ENCODE results near the gene GUCY2D. TPM values are rescaled to one million over a fixed set of nuclear protein-coding genes. Genes with fewer than 3 reads are reported as not detected.

Gene GUCY2D
- total RNA-seq, 4 donors from 2014 or later = not detected

- TF ChIP-seq CTCF (IDR thresholded peaks at IDR 0.05; ENCODE audit: low read depth) = no peak
These were observed 33.0 kb upstream of the GUCY2D start for GRCh38 chr17:7969433-7969832.

GRCh38 chr17:7971651-7972050 lies 30.8 kb upstream of the GUCY2D start:
- TF ChIP-seq CTCF (IDR thresholded peaks at IDR 0.05; ENCODE audit: low read depth) = no peak

- no peak for TF ChIP-seq CTCF (IDR thresholded peaks at IDR 0.05; ENCODE audit: low read depth)
These were observed 30.2 kb upstream of the GUCY2D start for GRCh38 chr17:7972131-7972785.

GRCh38 chr17:7974638-7975131 lies 27.7 kb upstream of the GUCY2D start:
- TF ChIP-seq CTCF (IDR thresholded peaks at IDR 0.05; ENCODE audit: low read depth) = no peak

GRCh38 chr17:7977039-7977438 lies 25.4 kb upstream of the GUCY2D start:
- TF ChIP-seq CTCF (IDR thresholded peaks at IDR 0.05; ENCODE audit: low read depth) = no peak

GRCh38 chr17:7977805-7978204 lies 24.6 kb upstream of the GUCY2D start:
- TF ChIP-seq CTCF (IDR thresholded peaks at IDR 0.05; ENCODE audit: low read depth) = no peak

GRCh38 chr17:7982173-7982572 lies 20.2 kb upstream of the GUCY2D start:
- TF ChIP-seq CTCF (IDR thresholded peaks at IDR 0.05; ENCODE audit: low read depth) = no peak
